Raji (cell line): ENCODE data around the gene TRIM59.

ENCODE experiments used
- POLR2A ChIP-seq: IDR thresholded peaks from 2 replicates; pipeline ENCODE4 v1.6.1; 2011; ENCODE audit warnings: low read depth, low read length, control low read depth; ENCODE audit not compliant: insufficient read depth

TRIM59 gene, protein sequence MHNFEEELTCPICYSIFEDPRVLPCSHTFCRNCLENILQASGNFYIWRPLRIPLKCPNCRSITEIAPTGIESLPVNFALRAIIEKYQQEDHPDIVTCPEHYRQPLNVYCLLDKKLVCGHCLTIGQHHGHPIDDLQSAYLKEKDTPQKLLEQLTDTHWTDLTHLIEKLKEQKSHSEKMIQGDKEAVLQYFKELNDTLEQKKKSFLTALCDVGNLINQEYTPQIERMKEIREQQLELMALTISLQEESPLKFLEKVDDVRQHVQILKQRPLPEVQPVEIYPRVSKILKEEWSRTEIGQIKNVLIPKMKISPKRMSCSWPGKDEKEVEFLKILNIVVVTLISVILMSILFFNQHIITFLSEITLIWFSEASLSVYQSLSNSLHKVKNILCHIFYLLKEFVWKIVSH

DNA sequence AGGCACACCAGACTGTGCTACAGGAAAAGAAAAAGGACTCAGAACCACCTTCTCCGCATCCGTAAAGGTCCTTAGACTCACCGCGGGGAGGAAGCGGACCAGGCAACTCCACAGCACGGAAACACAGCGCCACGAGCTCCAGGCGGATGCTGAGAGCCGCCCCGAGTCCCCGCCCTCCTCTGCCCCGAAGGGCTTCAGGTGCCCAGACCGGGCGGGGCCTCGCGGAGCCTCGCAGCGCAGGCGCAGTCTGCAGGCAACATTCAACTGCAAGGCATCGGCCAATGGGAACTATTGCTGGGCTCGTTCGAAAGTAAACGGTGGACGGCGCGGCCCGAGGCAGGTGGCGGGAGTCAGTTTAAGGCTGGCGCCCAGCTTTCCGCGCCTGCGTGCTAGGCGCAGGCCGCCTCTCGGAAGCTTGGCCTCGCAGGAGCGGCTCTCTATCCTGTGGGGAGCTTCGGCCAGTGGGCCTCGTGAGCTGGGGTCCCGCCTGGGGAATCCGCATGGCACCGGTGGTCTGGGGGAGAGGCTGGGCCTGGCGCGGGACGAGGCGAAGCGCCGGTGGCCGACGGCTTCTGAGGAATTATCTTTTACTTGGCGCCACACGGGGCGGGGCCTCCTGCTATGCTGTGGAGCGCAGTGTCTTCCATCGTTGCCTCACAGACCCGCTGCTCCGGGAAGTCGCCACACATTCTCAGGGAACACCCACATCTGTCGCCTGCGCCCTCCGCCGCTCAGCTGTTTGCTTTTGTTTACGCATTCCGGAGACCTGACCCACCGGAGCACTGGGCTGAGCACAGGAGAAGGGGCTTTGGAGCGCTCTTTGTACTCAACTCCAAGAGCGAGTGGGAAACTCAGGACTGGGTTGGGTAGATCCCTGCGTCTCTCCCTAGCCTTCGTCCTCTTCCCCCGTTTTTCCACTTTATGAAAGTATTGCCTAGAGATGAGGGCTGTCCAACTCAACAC, at the start of gene TRIM59:
Gene TRIM59 (minus strand): TSS at position 151 of the 963 bp plus-strand sequence. CDS start 10,603 bp downstream, outside the sequence.
- TF ChIP-seq POLR2A: peak; percentile 95

DNA sequence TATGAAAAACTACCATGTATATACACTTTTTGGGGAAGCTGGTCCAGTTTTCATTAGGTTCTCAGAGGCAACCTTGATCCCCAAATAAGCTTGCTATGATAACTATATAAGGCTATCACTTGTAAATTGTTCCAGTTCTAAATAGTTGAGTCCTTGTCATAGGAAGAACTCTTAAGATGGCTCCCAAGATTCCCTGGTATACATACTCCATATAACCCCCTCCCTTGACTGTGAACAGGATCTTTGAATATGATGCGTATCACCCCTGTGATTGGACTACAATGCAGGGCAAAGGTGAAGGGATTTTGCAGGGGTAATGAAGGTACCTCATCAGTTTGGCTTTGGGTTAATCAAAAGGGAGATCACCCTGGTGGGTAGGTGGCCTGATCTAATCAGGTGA, 48.6 kb upstream of the TRIM59 start:
- TF ChIP-seq POLR2A: no peak

DNA sequence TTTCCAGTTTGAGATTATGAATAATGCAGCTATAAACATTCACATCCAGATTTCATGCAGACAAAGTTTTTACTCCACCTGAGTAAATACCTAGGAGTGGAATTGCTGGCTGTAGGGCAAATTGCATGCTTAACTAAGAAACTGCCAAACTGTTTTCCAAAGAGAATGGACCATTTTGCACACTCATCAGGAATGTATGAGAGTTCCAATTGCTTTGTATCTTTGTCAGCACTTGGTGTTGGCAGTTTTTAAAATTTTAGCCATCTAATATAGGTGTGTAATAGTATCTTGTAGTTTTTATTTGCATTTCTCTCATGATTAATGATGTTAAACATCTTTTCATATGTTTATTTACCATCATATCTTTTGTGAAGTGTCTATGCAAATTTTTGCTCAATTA, 40.6 kb upstream of the TRIM59 start:
- TF ChIP-seq POLR2A: no peak

DNA sequence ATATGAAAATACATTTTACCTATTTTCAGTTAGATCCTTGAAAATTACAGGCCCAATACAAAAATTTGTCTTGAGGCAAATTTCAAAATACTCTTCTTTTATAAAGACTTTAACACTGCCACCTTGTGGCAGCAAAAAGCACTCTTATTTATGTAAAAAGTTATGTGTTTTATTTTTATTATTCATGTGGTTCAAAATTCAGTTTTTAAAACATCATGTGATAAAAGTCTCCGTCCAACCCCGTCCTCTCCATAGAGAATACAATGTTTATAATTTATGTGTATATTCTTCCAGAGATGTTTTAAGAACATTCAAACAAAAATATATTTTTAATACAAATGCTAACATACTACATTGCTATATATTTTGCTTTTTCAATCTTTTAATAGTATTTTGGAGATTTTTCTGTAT, 36.9 kb upstream of the TRIM59 start:
- no peak for TF ChIP-seq POLR2A

DNA sequence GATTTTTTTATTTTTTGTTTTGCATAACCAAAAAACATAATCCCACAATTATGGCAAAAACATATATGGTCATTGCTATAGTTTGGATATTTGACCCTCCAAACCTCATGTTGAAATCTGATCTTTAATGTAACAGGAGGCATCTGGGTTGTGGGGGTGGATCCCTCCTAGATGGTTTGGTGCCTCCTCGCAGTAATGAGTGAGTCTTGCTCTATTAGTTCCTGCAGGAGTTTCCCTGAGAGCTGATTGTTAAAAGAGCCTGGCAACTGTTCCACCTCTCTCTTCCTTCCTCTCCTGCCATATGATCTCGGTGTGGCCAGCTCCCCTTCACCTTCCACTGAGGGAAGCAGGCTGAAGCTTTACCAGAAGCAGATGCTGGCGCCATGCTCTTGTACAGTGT, 33.2 kb upstream of the TRIM59 start:
- TF ChIP-seq POLR2A: no peak

DNA sequence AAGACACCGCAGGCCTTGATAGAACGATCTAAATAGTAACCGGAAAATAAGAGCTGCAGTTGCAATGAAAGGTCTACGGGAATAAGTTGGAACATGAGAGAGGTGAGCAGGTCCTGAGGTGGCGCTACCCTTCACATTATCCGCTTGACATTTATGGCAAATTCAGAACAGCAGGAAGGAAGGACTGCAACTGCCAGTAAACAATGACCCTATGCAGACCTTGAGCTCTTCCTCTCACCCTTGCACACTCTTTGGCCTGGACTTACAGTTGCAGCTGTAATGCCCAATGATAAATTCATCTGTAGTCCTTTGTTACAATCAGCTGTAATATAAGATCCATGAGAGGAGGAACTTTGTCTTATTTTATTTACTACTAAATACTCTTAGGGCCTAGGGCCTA, 32.3 kb upstream of the TRIM59 start:
- no peak for TF ChIP-seq POLR2A

DNA sequence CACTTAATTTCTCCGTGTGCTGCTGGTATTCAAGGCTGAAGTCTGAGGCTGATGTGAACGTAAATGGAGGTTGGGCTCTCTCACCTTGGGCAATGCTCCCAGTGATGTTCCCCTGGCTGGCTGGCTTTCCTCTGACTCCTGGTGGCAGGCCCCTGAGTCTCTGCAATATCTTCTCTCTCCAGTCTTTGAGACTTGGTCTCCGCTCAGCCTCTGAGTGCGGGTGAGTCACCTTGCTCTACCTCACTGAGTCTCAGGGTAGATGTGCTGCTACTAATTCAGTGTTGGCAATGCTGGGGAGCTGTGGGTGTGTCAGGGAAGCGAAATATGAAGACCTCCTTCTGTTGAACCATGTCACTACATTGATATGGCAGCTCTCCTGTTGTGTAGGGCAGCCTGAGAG, 31.3 kb upstream of the TRIM59 start:
- no peak for TF ChIP-seq POLR2A

DNA sequence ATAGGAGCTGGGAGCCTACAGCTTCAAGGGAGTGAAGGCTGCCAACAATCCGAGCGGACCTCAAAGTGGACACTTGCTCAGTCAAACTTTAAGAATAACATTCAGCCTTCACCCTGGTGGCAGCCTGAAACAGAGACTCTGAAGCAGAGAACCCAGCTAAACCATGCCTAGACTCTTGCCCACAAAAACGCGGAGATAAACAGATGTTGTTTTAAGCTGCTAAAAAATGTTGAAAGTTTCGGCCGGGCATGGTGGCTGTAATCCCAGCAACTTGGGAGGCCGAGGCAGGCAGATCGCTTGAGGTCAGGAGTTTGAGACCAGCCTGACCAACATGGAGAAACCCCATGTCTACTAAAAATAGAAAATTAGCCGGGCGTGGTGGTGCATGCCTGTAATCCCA, 29.8 kb upstream of the TRIM59 start:
- TF ChIP-seq POLR2A: no peak

DNA sequence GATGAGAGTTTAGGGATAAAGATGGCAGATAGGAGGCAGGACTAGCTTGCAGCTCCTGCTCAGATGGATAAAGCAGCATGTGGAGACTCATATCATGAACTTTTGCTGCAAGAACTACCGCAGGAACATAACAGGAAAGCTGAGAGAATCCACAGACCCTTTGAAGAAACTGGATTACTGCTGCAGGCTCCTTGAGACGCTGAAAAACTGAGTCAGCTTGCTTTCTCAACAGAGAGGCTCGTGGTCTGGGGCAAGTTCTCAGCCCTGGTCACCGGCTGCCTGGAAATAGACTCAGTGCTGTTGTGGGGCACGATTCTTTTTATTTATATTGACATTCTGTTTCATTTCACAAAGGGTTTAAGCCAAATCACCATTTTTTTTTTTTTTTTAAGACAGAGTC, 28.8 kb upstream of the TRIM59 start:
- TF ChIP-seq POLR2A: no peak

DNA sequence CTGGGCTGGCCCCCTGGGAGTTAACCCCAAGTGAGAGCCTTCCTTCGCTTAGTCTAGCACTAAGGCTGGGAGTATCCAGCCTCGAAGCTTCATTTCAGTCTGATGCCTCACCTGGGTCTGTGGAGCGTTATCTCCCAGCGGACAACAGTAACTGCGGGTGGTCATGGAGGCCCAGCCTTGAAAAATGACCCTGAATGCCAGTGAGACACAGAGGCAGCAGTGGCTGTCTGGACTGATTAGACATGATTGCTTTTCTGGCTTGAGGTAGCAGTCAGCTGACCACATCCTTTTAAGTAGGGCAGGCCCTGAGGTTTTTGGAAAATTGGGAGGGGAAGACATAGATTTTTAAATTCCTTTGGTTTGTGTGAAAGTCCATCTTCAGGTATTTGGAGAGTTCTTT, 28.2 kb upstream of the TRIM59 start:
- no peak for TF ChIP-seq POLR2A

DNA sequence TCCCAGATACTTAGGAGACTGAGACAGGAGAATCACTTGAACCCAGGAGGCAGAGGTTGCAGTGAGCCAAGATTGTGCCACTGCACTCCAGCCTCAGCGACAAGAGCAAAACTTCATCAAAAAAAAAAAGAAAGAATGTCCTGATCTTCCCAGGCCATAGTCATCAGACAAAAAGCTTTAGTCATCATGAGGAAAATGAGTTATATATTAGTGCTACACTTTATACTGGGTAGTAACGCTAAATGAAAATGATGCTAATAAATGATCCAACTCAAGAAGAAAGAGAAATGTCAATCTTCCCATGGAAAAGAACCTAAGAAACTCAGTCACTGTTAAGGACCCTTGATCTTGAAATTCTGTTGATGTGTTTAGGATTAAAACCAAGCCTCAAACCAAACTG, 26.3 kb upstream of the TRIM59 start:
- TF ChIP-seq POLR2A: no peak

DNA sequence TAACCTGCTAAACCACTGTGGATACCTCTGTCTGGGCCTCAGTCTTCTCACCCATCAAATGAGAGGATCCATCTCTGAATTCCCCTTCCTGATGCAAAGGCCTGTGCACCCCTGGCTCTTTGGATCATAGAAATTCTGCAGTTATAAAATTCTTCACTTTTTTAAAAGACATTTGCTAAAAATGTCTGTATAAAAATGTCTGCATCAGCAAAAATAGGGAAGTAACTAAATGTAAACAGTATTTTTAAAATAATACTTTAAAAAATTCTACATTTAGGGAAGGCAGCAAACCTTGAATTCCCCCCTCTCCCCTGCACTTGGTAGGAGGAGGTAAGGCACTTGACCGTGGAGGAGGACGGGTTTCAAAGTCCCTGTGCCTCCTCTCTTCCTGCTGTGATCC, 25.6 kb upstream of the TRIM59 start:
- TF ChIP-seq POLR2A: no peak

DNA sequence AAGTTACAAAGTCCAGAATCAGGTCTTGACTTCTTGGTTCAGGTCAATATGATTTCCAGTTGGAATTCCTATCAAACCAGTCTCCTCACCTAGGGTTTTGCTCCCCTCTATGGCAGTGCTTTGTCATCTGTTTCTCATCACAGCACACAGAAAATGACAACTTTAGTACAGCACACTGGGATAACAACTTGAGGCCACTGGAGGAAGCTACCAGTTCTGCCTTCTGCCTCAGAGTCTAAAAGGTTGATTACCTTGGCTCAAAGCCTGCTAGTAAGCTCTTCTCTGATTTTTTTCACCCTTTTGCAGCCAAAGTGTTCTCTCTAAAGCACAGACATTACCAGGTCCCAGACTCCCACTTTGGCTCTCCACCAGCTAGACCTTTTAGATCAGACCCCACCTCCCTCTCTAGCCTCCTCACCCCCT, 24.8 kb upstream of the TRIM59 start:
- TF ChIP-seq POLR2A: no peak

DNA sequence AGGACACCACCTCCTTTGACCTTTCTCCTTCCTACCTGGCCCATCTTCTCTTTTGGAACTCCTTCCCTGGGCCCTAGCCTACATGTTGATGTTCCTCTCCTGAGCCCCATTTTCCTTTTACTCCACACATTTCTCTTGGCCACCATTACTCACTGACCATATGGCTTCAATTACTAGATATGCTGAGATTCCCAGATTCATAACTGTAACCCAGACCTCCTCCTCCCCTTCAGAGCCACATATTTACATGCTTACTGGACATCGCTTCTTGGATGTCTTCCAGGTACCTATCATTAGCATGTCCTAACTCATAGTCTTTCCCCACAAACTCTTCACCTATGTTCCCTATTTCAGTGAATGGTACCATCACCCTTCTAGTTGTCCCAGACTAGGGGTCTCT, 24.4 kb upstream of the TRIM59 start:
- TF ChIP-seq POLR2A: no peak

DNA sequence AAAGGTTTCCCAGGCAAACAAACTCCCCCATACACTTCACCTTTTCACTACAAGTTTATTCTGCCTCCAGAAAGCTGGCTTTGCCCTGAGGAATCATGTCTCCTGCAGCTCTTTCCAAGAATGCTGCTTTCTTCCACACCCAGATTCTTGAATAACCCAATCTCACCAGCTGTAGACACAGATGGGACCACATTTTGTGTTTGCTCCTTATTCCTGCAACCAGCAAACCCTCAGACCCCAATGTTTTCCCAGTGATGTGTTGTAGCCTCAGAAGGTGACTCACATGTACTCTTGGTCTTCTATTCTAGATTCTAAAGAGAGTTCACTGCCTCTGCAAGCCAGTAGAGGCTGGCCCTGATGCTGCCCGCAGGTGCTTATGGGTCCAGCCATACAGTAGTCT, 23.6 kb upstream of the TRIM59 start:
- TF ChIP-seq POLR2A: no peak

DNA sequence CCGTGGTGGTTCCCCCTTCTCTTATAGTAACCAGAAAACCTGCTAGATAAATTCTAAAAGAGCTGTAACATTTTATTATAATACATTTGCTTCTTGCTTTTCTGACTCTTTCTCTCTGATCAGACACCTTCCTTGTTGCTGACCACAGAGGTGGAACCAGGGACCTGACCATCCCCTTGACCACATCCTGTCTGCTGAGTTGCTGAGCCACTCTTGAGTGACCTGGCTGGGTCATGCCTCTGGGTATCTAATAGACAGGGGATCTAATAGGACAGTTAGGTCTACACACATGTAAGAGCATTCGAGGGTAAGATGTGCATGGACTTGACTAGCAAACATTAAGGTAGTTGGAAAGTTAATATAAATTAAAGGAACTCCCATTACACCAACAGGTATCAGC, 22.8 kb upstream of the TRIM59 start:
- TF ChIP-seq POLR2A: no peak
